ENCODE data around the gene GPX7.

GPX7 gene

DNA sequence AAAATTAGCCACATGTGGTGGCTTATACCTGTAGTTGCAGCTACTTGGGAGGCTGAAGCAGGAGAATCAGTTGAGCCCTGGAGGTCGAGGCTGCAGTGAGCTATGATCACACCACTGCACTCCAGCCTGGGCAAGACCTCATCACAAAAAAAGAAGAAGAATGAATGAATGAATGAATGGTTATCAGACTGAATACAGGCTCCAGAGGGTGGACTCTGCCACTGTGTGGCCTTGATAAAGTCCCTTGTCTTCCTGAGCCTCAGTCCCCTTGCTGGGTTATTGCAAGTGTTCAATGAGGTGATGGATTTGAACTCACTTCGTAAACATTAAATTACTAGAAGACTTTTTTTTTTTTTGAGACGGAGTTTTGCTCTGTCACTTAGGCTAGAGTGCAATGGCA is 55.5 kb downstream of the GPX7 start:
- Histone ChIP-seq H3K4me3 (ENCODE audit: insufficient read depth, low read depth, low read length, poor library complexity, severe bottlenecking) (no peak overlapping the region), H3K27ac (ENCODE audit: insufficient read depth, low read length, poor library complexity, severe bottlenecking) (no peak overlapping the region), H3K9me3 (ENCODE audit: control insufficient read depth, low read length) (no peaks in the 10 kb centered on the region), H3K36me3 (ENCODE audit: control insufficient read depth, insufficient read depth, low read length) (peaks cover 26% of the 10 kb centered on the region), H3K27me3 (replicated peaks; ENCODE audit: control insufficient read depth, insufficient read depth, low read length, poor library complexity, severe bottlenecking) (no peaks in the 10 kb centered on the region), H3K4me1 (ENCODE audit: control insufficient read depth, insufficient read depth, low read length, poor library complexity, severe bottlenecking) (no peaks in the 10 kb centered on the region)
- no peak for DNase-seq
